K562 (cell line): ENCODE data around the gene MEIS2. TPM values are rescaled to one million over a fixed set of nuclear protein-coding genes. Genes with fewer than 3 reads are reported as not detected.
A peak's percentile ranks its signal among the peaks of the same experiment; 100 is the strongest.

Experiments used
- CHD1 ChIP-seq: fragments of 200-600 bp; sonication (generic); IDR thresholded peaks from one replicate; pipeline ENCODE4 v1.6.1; 2012; ENCODE audit warnings: mild to moderate bottlenecking, moderate library complexity, low read length, inconsistent platforms
- NFIC ChIP-seq: fragments of 450-650 bp; IDR thresholded peaks from 2 replicates; pipeline ENCODE4 v1.6.1; 2017; ENCODE audit warnings: mild to moderate bottlenecking, inconsistent platforms
- NRF1 ChIP-seq, 2 experiments: fragments of 450-650 bp; IDR thresholded peaks in 1 of 2; conservative IDR thresholded peaks in 1 of 2; 2 replicates each; pipeline ENCODE4 v1.6.1; 2014; ENCODE audit warnings: mild to moderate bottlenecking in 2 of 2
- RAD21 ChIP-seq, 2 experiments: fragments of 250-450 bp in 1 of 2; fragments of 450-650 bp in 1 of 2; sonication (Bioruptor Pico) in 1 of 2; formaldehyde crosslinking in 1 of 2; IDR thresholded peaks in 1 of 2; conservative IDR thresholded peaks in 1 of 2; 2 replicates each; pipeline versions ENCODE4 v1.4.0 to v1.8.0; 2020 to 2022; ENCODE audit warnings: mild to moderate bottlenecking in 2 of 2, moderate library complexity in 1 of 2
- STAT5A ChIP-seq: IDR thresholded peaks from 2 replicates; pipeline ENCODE4 v1.6.1; 2012; ENCODE audit warnings: low read length, inconsistent platforms, borderline replicate concordance
- ZFX ChIP-seq: sonication (generic); formaldehyde crosslinking; IDR thresholded peaks from 2 replicates; pipeline ENCODE4 v1.8.0; 2022; ENCODE audit warnings: mild to moderate bottlenecking, missing genetic modification reagents, moderate library complexity
- ZNF282 ChIP-seq: sonication (generic); formaldehyde crosslinking; IDR thresholded peaks from 2 replicates; pipeline ENCODE4 v1.8.1; 2023; ENCODE audit warnings: missing genetic modification reagents
- polyA plus RNA-seq, 8 experiments: library from polyadenylated mRNA; depleted of rRNA in 4 of 8; stranded (reverse) in 5 of 8; unstranded in 3 of 8; fragments of >200 nt; fragmentation: Nextera tagmentation in 2 of 8; fragmentation: Illumina TruSeq in 1 of 8; extraction: Ambion mirVana in 2 of 8; extraction: Trizol in 1 of 8; gene quantifications; 2 replicates each; pipeline versions ENCODE4 v1.2.1 to v1.2.3, GENCODE V29; 2011 to 2014; ENCODE audit warnings: inconsistent platforms in 1 of 8, missing spikeins in 1 of 8
- total RNA-seq, 7 experiments: library from RNA; depleted of rRNA in 6 of 7; stranded (reverse); fragments of >200 nt in 6 of 7; fragmentation: Illumina TruSeq in 2 of 7; extraction: Trizol in 2 of 7; gene quantifications; 2 replicates each; pipeline versions ENCODE4 v1.2.1 to v1.2.3, GENCODE V29; 2011 to 2021; ENCODE audit warnings: low replicate concordance in 1 of 7
- TF ChIP-seq, protein P1 (sequence below), 3 experiments: fragments of 200-800 bp in 1 of 3; fragments of 250-450 bp in 1 of 3; fragments of 450-650 bp in 1 of 3; sonication (Bioruptor Pico) in 1 of 3; sonication (Bioruptor generic) in 1 of 3; formaldehyde crosslinking in 1 of 3; IDR thresholded peaks; 2 replicates each; pipeline versions ENCODE4 v1.6.1 to v1.8.0; 2016 to 2022; ENCODE audit warnings: mild to moderate bottlenecking in 2 of 3, missing genetic modification characterization in 2 of 3, missing compliant biosample characterization in 1 of 3, moderate library complexity in 1 of 3
- TF ChIP-seq, protein P2 (sequence below): fragments of 250-450 bp; sonication (Bioruptor Pico); IDR thresholded peaks from 2 replicates; pipeline ENCODE4 v1.4.0; 2020
- TF ChIP-seq, protein P3 (sequence below): fragments of 250-450 bp; sonication (Bioruptor Pico); IDR thresholded peaks from 2 replicates; pipeline ENCODE4 v1.6.1; 2021; ENCODE audit warnings: mild to moderate bottlenecking
- TF ChIP-seq, protein P4 (sequence below): IDR thresholded peaks from 3 replicates; pipeline ENCODE4 v1.6.1; 2011; ENCODE audit warnings: borderline replicate concordance, mild to moderate bottlenecking; ENCODE audit not compliant: insufficient read length, insufficient read depth
- TF ChIP-seq, protein P5 (sequence below): fragments of 250-450 bp; sonication (Bioruptor Pico); IDR thresholded peaks from 2 replicates; pipeline ENCODE4 v1.8.0; 2022; ENCODE audit warnings: moderate library complexity, mild to moderate bottlenecking, inconsistent platforms

The MEIS2 gene
- total and polyA plus RNA-seq, 9 of the 15 experiments (the other 6 are each of a cell fraction or from before 2014, with no cell fraction given) = 7.5 to 64.2 (median 22.3) TPM

DNA sequence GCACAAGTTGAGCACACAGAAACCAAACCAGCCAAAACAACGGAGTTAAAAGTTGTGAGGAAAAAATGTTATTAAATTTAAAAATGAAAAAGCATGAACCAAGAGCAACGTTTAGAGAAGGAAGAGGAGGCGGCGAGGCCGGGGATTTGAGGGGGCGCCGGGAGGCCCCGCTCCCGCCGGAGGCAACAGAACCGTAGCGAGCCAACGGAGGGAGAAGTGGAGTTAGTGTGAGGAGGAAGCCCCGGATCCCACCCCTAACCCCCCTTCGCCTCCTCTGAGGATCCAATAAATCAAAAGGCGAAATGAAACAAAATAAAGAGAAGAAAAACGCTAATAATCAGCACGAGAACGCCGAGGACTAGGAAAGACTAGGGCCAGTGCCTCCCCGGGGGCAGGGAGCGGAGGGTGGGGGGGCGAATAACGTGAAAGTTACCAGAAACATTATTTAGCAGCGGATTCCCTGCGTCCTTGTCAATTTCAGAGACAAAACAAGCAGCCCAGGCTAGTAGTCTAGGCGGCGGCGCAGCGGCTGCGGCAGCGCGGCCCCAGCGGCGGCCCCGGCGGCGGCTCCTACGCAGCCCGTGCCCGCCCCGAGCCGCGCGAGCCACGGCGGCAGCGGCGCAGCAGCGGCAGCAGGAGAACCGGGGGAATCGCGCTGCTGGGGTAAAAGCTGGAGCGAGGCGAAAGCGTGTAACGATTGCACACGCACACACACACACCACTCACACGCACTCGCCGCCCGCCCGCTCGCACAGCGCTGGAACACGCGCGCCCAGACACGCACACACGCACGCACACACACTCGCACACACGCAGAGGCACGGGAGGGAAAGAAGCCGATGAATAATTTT lies 1.7 kb downstream of the MEIS2 start (continued):
- TF ChIP-seq, protein P1, sequence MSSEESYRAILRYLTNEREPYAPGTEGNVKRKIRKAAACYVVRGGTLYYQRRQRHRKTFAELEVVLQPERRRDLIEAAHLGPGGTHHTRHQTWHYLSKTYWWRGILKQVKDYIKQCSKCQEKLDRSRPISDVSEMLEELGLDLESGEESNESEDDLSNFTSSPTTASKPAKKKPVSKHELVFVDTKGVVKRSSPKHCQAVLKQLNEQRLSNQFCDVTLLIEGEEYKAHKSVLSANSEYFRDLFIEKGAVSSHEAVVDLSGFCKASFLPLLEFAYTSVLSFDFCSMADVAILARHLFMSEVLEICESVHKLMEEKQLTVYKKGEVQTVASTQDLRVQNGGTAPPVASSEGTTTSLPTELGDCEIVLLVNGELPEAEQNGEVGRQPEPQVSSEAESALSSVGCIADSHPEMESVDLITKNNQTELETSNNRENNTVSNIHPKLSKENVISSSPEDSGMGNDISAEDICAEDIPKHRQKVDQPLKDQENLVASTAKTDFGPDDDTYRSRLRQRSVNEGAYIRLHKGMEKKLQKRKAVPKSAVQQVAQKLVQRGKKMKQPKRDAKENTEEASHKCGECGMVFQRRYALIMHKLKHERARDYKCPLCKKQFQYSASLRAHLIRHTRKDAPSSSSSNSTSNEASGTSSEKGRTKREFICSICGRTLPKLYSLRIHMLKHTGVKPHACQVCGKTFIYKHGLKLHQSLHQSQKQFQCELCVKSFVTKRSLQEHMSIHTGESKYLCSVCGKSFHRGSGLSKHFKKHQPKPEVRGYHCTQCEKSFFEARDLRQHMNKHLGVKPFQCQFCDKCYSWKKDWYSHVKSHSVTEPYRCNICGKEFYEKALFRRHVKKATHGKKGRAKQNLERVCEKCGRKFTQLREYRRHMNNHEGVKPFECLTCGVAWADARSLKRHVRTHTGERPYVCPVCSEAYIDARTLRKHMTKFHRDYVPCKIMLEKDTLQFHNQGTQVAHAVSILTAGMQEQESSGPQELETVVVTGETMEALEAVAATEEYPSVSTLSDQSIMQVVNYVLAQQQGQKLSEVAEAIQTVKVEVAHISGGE (CRISPR knock-in tag; IDR thresholded peaks at IDR 0.05) = 0 out of 6 replicates have a peak, but pooled peaks of 1 of the 3 experiments have one; percentile 33
- TF ChIP-seq ZFX (CRISPR knock-in tag) (no peak; the same call in 1 of the 2 replicates), NRF1 (conservative IDR thresholded peaks at IDR 0.05 in 1 of 2, IDR thresholded peaks at IDR 0.05 in 1 of 2) (peak; percentile 37 to 55; a peak in 2 of 4 replicates), CHD1 (peak; percentile 90), STAT5A (no peak), ZNF282 (CRISPR knock-in tag) (no peak), RAD21 (CRISPR knock-in tag; conservative IDR thresholded peaks at IDR 0.05 in 1 of 2, IDR thresholded peaks at IDR 0.05 in 1 of 2) (no peak), NFIC (no peak)
- TF ChIP-seq, protein P2, sequence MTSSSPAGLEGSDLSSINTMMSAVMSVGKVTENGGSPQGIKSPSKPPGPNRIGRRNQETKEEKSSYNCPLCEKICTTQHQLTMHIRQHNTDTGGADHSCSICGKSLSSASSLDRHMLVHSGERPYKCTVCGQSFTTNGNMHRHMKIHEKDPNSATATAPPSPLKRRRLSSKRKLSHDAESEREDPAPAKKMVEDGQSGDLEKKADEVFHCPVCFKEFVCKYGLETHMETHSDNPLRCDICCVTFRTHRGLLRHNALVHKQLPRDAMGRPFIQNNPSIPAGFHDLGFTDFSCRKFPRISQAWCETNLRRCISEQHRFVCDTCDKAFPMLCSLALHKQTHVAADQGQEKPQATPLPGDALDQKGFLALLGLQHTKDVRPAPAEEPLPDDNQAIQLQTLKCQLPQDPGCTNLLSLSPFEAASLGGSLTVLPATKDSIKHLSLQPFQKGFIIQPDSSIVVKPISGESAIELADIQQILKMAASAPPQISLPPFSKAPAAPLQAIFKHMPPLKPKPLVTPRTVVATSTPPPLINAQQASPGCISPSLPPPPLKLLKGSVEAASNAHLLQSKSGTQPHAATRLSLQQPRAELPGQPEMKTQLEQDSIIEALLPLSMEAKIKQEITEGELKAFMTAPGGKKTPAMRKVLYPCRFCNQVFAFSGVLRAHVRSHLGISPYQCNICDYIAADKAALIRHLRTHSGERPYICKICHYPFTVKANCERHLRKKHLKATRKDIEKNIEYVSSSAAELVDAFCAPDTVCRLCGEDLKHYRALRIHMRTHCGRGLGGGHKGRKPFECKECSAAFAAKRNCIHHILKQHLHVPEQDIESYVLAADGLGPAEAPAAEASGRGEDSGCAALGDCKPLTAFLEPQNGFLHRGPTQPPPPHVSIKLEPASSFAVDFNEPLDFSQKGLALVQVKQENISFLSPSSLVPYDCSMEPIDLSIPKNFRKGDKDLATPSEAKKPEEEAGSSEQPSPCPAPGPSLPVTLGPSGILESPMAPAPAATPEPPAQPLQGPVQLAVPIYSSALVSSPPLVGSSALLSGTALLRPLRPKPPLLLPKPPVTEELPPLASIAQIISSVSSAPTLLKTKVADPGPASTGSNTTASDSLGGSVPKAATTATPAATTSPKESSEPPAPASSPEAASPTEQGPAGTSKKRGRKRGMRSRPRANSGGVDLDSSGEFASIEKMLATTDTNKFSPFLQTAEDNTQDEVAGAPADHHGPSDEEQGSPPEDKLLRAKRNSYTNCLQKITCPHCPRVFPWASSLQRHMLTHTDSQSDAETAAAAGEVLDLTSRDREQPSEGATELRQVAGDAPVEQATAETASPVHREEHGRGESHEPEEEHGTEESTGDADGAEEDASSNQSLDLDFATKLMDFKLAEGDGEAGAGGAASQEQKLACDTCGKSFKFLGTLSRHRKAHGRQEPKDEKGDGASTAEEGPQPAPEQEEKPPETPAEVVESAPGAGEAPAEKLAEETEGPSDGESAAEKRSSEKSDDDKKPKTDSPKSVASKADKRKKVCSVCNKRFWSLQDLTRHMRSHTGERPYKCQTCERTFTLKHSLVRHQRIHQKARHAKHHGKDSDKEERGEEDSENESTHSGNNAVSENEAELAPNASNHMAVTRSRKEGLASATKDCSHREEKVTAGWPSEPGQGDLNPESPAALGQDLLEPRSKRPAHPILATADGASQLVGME (CRISPR knock-in tag) = no peak
- TF ChIP-seq, protein P3, sequence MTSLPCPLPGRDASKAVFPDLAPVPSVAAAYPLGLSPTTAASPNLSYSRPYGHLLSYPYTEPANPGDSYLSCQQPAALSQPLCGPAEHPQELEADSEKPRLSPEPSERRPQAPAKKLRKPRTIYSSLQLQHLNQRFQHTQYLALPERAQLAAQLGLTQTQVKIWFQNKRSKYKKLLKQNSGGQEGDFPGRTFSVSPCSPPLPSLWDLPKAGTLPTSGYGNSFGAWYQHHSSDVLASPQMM = no peak
- TF ChIP-seq, protein P4, sequence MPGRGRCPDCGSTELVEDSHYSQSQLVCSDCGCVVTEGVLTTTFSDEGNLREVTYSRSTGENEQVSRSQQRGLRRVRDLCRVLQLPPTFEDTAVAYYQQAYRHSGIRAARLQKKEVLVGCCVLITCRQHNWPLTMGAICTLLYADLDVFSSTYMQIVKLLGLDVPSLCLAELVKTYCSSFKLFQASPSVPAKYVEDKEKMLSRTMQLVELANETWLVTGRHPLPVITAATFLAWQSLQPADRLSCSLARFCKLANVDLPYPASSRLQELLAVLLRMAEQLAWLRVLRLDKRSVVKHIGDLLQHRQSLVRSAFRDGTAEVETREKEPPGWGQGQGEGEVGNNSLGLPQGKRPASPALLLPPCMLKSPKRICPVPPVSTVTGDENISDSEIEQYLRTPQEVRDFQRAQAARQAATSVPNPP = no peak
- TF ChIP-seq, protein P5, sequence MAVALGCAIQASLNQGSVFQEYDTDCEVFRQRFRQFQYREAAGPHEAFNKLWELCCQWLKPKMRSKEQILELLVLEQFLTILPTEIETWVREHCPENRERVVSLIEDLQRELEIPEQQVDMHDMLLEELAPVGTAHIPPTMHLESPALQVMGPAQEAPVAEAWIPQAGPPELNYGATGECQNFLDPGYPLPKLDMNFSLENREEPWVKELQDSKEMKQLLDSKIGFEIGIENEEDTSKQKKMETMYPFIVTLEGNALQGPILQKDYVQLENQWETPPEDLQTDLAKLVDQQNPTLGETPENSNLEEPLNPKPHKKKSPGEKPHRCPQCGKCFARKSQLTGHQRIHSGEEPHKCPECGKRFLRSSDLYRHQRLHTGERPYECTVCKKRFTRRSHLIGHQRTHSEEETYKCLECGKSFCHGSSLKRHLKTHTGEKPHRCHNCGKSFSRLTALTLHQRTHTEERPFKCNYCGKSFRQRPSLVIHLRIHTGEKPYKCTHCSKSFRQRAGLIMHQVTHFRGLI (CRISPR knock-in tag) = no peak
